ENCODE results near the gene PPM1L. TPM values are rescaled to one million over a fixed set of nuclear protein-coding genes. Genes with fewer than 3 reads are reported as not detected.

PPM1L gene
- total and polyA plus RNA-seq, 10 of the 15 experiments (the other 5 are each of a cell fraction or from before 2014, with no cell fraction given): under 0.01 to 0.33 (median 0.06) TPM; not detected in 1

DNA sequence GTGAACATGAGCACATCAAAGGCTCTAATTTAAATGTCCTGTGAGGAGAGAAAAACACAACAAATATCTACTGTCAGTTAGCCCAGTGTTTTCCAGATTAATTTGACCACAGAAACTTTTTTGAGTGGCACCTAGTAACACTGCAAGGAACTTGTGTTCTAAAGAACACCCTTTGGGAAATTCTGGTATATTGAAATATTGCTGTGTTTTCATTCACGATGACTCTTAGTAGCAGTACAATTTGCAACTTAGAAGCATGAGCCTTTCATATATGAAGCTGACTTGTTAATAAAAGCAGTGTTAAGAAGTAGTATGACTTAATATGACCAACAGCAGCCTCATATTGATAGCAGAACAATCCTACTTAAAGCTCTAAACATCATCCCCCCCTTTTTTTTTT lies 317.1 kb downstream of the PPM1L start:
- Histone ChIP-seq H3K4me1 (ENCODE audit: control insufficient read depth, insufficient read depth, low read length) (peaks cover 24% of the 10 kb centered on the region), H3K9me3 (replicated peaks; ENCODE audit: control insufficient read depth, insufficient read depth, low read length) (no peaks in the 10 kb centered on the region), H3K4me2 (ENCODE audit: control insufficient read depth, insufficient read depth) (no peak overlapping the region), H3K27ac (ENCODE audit: control insufficient read depth, insufficient read depth) (no peak overlapping the region), H3K27me3 (replicated peaks in 1 of 2; ENCODE audit: control insufficient read depth in 2 of 2, insufficient read depth in 2 of 2, low read length in 1 of 2) (no peaks in the 10 kb centered on the region), H4K20me1 (ENCODE audit: control insufficient read depth, insufficient read depth) (no peaks in the 10 kb centered on the region), H3K36me3 (ENCODE audit: control insufficient read depth in 2 of 2, insufficient read depth in 2 of 2, low read length in 1 of 2) (no peaks in the 10 kb centered on the region), H3K4me3 (no peak overlapping the region), H3K9ac (ENCODE audit: control insufficient read depth, insufficient read depth, low read length) (no peak overlapping the region), H2AFZ (ENCODE audit: control insufficient read depth, low read depth, low read length) (no peak overlapping the region), H3K79me2 (ENCODE audit: control insufficient read depth, insufficient read depth, low read length) (no peaks in the 10 kb centered on the region)
- intact Hi-C loops (cut with micrococcal nuclease; ENCODE audit: unreplicated experiment): no loop called here
- RAD21 ChIA-PET (ENCODE audit: unreplicated experiment): no interaction called here
- in situ Hi-C loops (cut with MboI): no loop called here
- CTCF ChIA-PET: no interaction called here
- 96% methylated on average over 1 of the region's 1 CpG for WGBS (ENCODE audit: insufficient coverage, insufficient replicate concordance, low lambda C conversion rate, missing lambda C conversion rate)
- ATAC-seq (no peak), FAIRE-seq (no peak), DNase-seq (ENCODE audit: low read depth, low spot score) (no peak)
- POLR2A ChIA-PET: interaction anchor here (1.4 kb wide), 1 partner anchor 10 kb away, joined by 4 read pairs; no protein-coding TSS in a partner anchor
- no TSS peak for BruUV-seq (replicated peaks)
- SMC1A ChIA-PET (ENCODE audit: uncharacterized antibody, unreplicated experiment): no interaction called here
- TF ChIP-seq ZNF24 (IDR thresholded peaks at IDR 0.05) (no peak), MTA3 (IDR thresholded peaks at IDR 0.05; ENCODE audit: borderline replicate concordance, low read length) (no peak), NR2F1 (conservative IDR thresholded peaks at IDR 0.05) (no peak), CTCF (IDR thresholded peaks at IDR 0.05 in 2 of 3, conservative IDR thresholded peaks at IDR 0.05 in 1 of 3; ENCODE audit: control insufficient read depth in 2 of 3, extremely low read depth in 1 of 3, insufficient read depth in 1 of 3, low read depth in 3 of 3, low read length in 3 of 3) (no peak), NR2C1 (IDR thresholded peaks at IDR 0.05) (no peak), KDM1A (IDR thresholded peaks at IDR 0.05; ENCODE audit: borderline replicate concordance) (no peak), BCLAF1 (IDR thresholded peaks at IDR 0.05) (no peak), MAX (IDR thresholded peaks at IDR 0.05; ENCODE audit: low read depth, low read length) (no peak), YBX1 (IDR thresholded peaks at IDR 0.05) (no peak)
- TF ChIP-seq, protein P1, sequence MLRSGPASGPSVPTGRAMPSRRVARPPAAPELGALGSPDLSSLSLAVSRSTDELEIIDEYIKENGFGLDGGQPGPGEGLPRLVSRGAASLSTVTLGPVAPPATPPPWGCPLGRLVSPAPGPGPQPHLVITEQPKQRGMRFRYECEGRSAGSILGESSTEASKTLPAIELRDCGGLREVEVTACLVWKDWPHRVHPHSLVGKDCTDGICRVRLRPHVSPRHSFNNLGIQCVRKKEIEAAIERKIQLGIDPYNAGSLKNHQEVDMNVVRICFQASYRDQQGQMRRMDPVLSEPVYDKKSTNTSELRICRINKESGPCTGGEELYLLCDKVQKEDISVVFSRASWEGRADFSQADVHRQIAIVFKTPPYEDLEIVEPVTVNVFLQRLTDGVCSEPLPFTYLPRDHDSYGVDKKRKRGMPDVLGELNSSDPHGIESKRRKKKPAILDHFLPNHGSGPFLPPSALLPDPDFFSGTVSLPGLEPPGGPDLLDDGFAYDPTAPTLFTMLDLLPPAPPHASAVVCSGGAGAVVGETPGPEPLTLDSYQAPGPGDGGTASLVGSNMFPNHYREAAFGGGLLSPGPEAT (IDR thresholded peaks at IDR 0.05; ENCODE audit: low read depth): no peak

Data from GM12878 (cell line).